ENCODE results near the gene ABHD15.

ABHD15 gene

GRCh38 chr17:29589524-29590410 lies 22.9 kb upstream of the ABHD15 start, which contains the start of gene GIT1:
Gene GIT1 (minus strand): TSS chr17:29589648. CDS start chr17:29589378, 270 bp downstream.
- no peak for TF ChIP-seq YY1 (IDR thresholded peaks at IDR 0.05; ENCODE audit: insufficient read depth, insufficient read length)
- TF ChIP-seq ZNF274 (IDR thresholded peaks at IDR 0.05; ENCODE audit: low read depth, low read length) = no peak
- no peak for TF ChIP-seq SUZ12 (IDR thresholded peaks at IDR 0.05; ENCODE audit: extremely low read depth, insufficient read depth, insufficient read length)
- peaks cover 30% of the 10 kb centered on the region for H3K4me1 ChIP-seq (ENCODE audit: insufficient read depth, insufficient read length)
- H3K36me3 ChIP-seq (ENCODE audit: insufficient read depth, insufficient read length, low read length) = no peaks in the 10 kb centered on the region

GRCh38 chr17:29588562-29589411 lies 21.9 kb upstream of the ABHD15 start:
- Histone ChIP-seq H3K9ac (ENCODE audit: insufficient read length, low read depth) (peak overlapping the region; percentile 80), H3K27me3 (ENCODE audit: insufficient read depth, insufficient read length) (peaks cover 29% of the 10 kb centered on the region), H3K4me3 (ENCODE audit: insufficient read length, low read depth) (peak overlapping the region; percentile 73), H3K36me3 (ENCODE audit: insufficient read depth, insufficient read length, low read length) (no peaks in the 10 kb centered on the region), H3K4me1 (ENCODE audit: insufficient read depth, insufficient read length) (peaks cover 26% of the 10 kb centered on the region), H3K9me3 (ENCODE audit: insufficient read depth, low read length) (no peaks in the 10 kb centered on the region)
- TF ChIP-seq ZNF274 (IDR thresholded peaks at IDR 0.05; ENCODE audit: low read depth, low read length) = no peak
- TF ChIP-seq YY1 (IDR thresholded peaks at IDR 0.05; ENCODE audit: insufficient read depth, insufficient read length) = no peak
- no peak for DNase-seq (ENCODE audit: low read depth, low spot score)

More at GRCh38 chr17:29589524-29590410, 22.9 kb upstream of the ABHD15 start, which contains the start of gene GIT1:
- DNase-seq (ENCODE audit: low read depth, low spot score) = no peak
- Histone ChIP-seq H3K9me3 (ENCODE audit: insufficient read depth, low read length) (no peaks in the 10 kb centered on the region), H3K27me3 (ENCODE audit: insufficient read depth, insufficient read length) (peaks cover 38% of the 10 kb centered on the region), H3K4me3 (ENCODE audit: insufficient read length, low read depth) (peak within 1 kb of the TSS; percentile 73), H3K9ac (ENCODE audit: insufficient read length, low read depth) (peak within 1 kb of the TSS; percentile 80)

GRCh38 chr17:29588017-29588561 lies 21.3 kb upstream of the ABHD15 start:
- Histone ChIP-seq H3K9ac (ENCODE audit: insufficient read length, low read depth) (peak overlapping the region; percentile 80), H3K4me3 (ENCODE audit: insufficient read length, low read depth) (peak overlapping the region; percentile 73), H3K9me3 (ENCODE audit: insufficient read depth, low read length) (peaks cover 6% of the 10 kb centered on the region; the same call in 1 of the 2 replicates), H3K27me3 (ENCODE audit: insufficient read depth, insufficient read length) (peaks cover 26% of the 10 kb centered on the region), H3K36me3 (ENCODE audit: insufficient read depth, insufficient read length, low read length) (peaks cover 3% of the 10 kb centered on the region), H3K4me1 (ENCODE audit: insufficient read depth, insufficient read length) (peaks cover 26% of the 10 kb centered on the region)
- DNase-seq (ENCODE audit: low read depth, low spot score) = no peak
- no peak for TF ChIP-seq ZNF274 (IDR thresholded peaks at IDR 0.05; ENCODE audit: low read depth, low read length)
- TF ChIP-seq YY1 (IDR thresholded peaks at IDR 0.05; ENCODE audit: insufficient read depth, insufficient read length) = no peak
- no peak for TF ChIP-seq SUZ12 (IDR thresholded peaks at IDR 0.05; ENCODE audit: extremely low read depth, insufficient read depth, insufficient read length)

GRCh38 chr17:29587591-29587990 lies 20.8 kb upstream of the ABHD15 start:
- peaks cover 23% of the 10 kb centered on the region for H3K4me1 ChIP-seq (ENCODE audit: insufficient read depth, insufficient read length)
- no peak for DNase-seq (ENCODE audit: low read depth, low spot score)
- TF ChIP-seq ZNF274 (IDR thresholded peaks at IDR 0.05; ENCODE audit: low read depth, low read length) (no peak), YY1 (IDR thresholded peaks at IDR 0.05; ENCODE audit: insufficient read depth, insufficient read length) (no peak), SUZ12 (IDR thresholded peaks at IDR 0.05; ENCODE audit: extremely low read depth, insufficient read depth, insufficient read length) (no peak)
- peaks cover 6% of the 10 kb centered on the region; the same call in 1 of the 2 replicates for H3K9me3 ChIP-seq (ENCODE audit: insufficient read depth, low read length)
- H3K4me3 ChIP-seq (ENCODE audit: insufficient read length, low read depth) = no peak overlapping the region
- peaks cover 7% of the 10 kb centered on the region for H3K36me3 ChIP-seq (ENCODE audit: insufficient read depth, insufficient read length, low read length)
- peaks cover 26% of the 10 kb centered on the region for H3K27me3 ChIP-seq (ENCODE audit: insufficient read depth, insufficient read length)
- no peak overlapping the region for H3K9ac ChIP-seq (ENCODE audit: insufficient read length, low read depth)

GRCh38 chr17:29586676-29587469 lies 20.0 kb upstream of the ABHD15 start:
- Histone ChIP-seq H3K9me3 (ENCODE audit: insufficient read depth, low read length) (peaks cover 6% of the 10 kb centered on the region; the same call in 1 of the 2 replicates), H3K27me3 (ENCODE audit: insufficient read depth, insufficient read length) (peaks cover 26% of the 10 kb centered on the region), H3K9ac (ENCODE audit: insufficient read length, low read depth) (peak overlapping the region; percentile 1), H3K4me3 (ENCODE audit: insufficient read length, low read depth) (no peak overlapping the region), H3K4me1 (ENCODE audit: insufficient read depth, insufficient read length) (peaks cover 19% of the 10 kb centered on the region), H3K36me3 (ENCODE audit: insufficient read depth, insufficient read length, low read length) (peaks cover 15% of the 10 kb centered on the region)
- TF ChIP-seq SUZ12 (IDR thresholded peaks at IDR 0.05; ENCODE audit: extremely low read depth, insufficient read depth, insufficient read length) = no peak
- no peak for TF ChIP-seq YY1 (IDR thresholded peaks at IDR 0.05; ENCODE audit: insufficient read depth, insufficient read length)
- no peak for TF ChIP-seq ZNF274 (IDR thresholded peaks at IDR 0.05; ENCODE audit: low read depth, low read length)
- DNase-seq (ENCODE audit: low read depth, low spot score) = no peak

- H3K36me3 ChIP-seq (ENCODE audit: insufficient read depth, insufficient read length, low read length) = peaks cover 25% of the 10 kb centered on the region
- peaks cover 14% of the 10 kb centered on the region for H3K4me1 ChIP-seq (ENCODE audit: insufficient read depth, insufficient read length)
- TF ChIP-seq SUZ12 (IDR thresholded peaks at IDR 0.05; ENCODE audit: extremely low read depth, insufficient read depth, insufficient read length) (no peak), YY1 (IDR thresholded peaks at IDR 0.05; ENCODE audit: insufficient read depth, insufficient read length) (no peak), ZNF274 (IDR thresholded peaks at IDR 0.05; ENCODE audit: low read depth, low read length) (no peak)
- peak overlapping the region; percentile 9 for H3K9ac ChIP-seq (ENCODE audit: insufficient read length, low read depth)
- no peak overlapping the region for H3K4me3 ChIP-seq (ENCODE audit: insufficient read length, low read depth)
- H3K9me3 ChIP-seq (ENCODE audit: insufficient read depth, low read length) = peaks cover 6% of the 10 kb centered on the region; the same call in 1 of the 2 replicates
- peaks cover 19% of the 10 kb centered on the region for H3K27me3 ChIP-seq (ENCODE audit: insufficient read depth, insufficient read length)
- DNase-seq (ENCODE audit: low read depth, low spot score) = no peak
These were observed 18.4 kb upstream of the ABHD15 start for GRCh38 chr17:29585080-29585751.

Data from NT2/D1 (cell line).